Activated CD8-positive, alpha-beta T cell treated with anti-CD3 and anti-CD28 coated beads, Interleukin-2, amount 10 ng/mL, durations not matched to agents 7 days and 5 days (primary cell): Measurements from ENCODE around the gene PRMT3. TPM values are rescaled to one million over a fixed set of nuclear protein-coding genes. Genes with fewer than 3 reads are reported as not detected.
"Not testable (repeated sequence)": the region's sequence is repeated elsewhere in the genome, so short reads cannot be mapped to it uniquely, and the experiment has no call there.

Source experiments
- ATAC-seq: fragments of 150-1000 bp; cut with Tn5 transposase; one replicate; pipeline ENCODE4 v1.10.0; 2021; ENCODE audit warnings: moderate library complexity
- CTCF ChIA-PET: fragments of 350-600 bp; sonication (Branson Sonifier 250); formaldehyde crosslinking; loops from one replicate; lab custom pipeline; 2021; ENCODE audit warnings: antibody characterized with exemption; lab: Charles Lee
- POLR2A ChIA-PET: fragments of 350-600 bp; sonication (Branson Sonifier 250); formaldehyde crosslinking; loops from one replicate; lab custom pipeline; 2021; ENCODE audit warnings: antibody characterized with exemption; lab: Charles Lee
- DNase-seq: peaks from one replicate; pipeline ENCODE4 v3.0.0-alpha.2; 2020
- H3K27ac Mint-ChIP-seq: one replicate; pipeline ENCODE4 v1.8.0; 2021; ENCODE audit warnings: mild to moderate bottlenecking, mixed read lengths
- H3K27me3 Mint-ChIP-seq: one replicate; pipeline ENCODE4 v1.8.0; 2021; ENCODE audit warnings: low read depth, mixed read lengths
- H3K36me3 Mint-ChIP-seq: one replicate; pipeline ENCODE4 v1.8.0; 2021; ENCODE audit warnings: low read depth, mixed read lengths
- H3K4me1 Mint-ChIP-seq: one replicate; pipeline ENCODE4 v1.8.0; 2021; ENCODE audit warnings: low read depth, mixed read lengths
- H3K4me3 Mint-ChIP-seq: one replicate; pipeline ENCODE4 v1.8.0; 2021; ENCODE audit warnings: mild to moderate bottlenecking, mixed read lengths
- H3K9me3 Mint-ChIP-seq: one replicate; pipeline ENCODE4 v1.8.0; 2022; ENCODE audit warnings: mixed read lengths; ENCODE audit not compliant: insufficient read depth
- total RNA-seq, 2 experiments: library from RNA; stranded (reverse); gene quantifications; one replicate each; pipeline ENCODE4 v1.2.3, GENCODE V29; 2021

Gene PRMT3
- total RNA-seq, 2 experiments from 2014 or later = 17.1 to 19.9 TPM

DNA sequence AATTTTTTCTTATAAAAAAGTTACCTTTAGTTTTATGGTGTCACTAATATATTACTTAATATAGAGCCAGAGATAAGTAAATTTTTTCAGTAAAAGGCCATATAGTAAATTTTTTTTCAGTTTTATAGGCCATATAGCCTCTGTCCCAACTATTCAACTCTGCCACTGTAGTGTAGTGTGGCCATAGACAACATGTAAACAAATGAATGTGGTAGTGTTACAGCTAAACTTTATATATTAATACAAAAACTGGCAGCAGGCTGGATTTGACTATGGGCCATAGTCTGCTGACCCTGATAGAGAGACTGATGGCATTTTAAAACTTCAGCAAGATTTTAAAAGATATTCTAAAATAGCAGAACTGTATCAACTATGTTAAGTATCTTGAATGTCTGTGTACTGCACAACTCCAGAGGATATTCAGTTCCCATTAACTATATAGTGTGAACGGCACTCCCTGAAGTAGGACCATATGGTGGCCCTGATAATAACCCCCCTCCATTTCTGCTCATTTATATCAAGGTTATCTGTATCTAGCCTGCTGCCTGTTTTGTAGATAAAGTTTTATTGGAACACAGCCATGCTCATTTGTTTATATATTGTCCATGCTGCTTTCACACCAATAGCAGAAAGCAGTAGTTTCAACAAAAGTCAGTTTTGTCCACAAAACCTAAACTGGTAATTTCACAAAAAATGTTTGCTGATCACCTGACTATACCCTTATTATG lies 71.6 kb downstream of the PRMT3 start:
- no peak overlapping the region for H3K27ac Mint-ChIP-seq
- ChIA-PET POLR2A (no interaction called here), CTCF (interaction anchor here (0.6 kb wide), 1 partner anchor 1797 kb away, joined by 3 read pairs; no protein-coding TSS in a partner anchor)
- H3K4me1 Mint-ChIP-seq = no peaks in the 10 kb centered on the region
- DNase-seq (no peak), ATAC-seq (no peak)
- no peaks in the 10 kb centered on the region for H3K27me3 Mint-ChIP-seq
- peaks cover 10% of the 10 kb centered on the region for H3K36me3 Mint-ChIP-seq
- H3K9me3 Mint-ChIP-seq = no peaks in the 10 kb centered on the region
- no peak overlapping the region for H3K4me3 Mint-ChIP-seq

GRCh38 chr11:20459865-20460264 lies 72.3 kb downstream of the PRMT3 start:
- no peak for DNase-seq
- Mint-ChIP-seq H3K27me3 (no peaks in the 10 kb centered on the region), H3K27ac (no peak overlapping the region), H3K4me1 (no peaks in the 10 kb centered on the region), H3K9me3 (no peaks in the 10 kb centered on the region), H3K36me3 (peaks cover 14% of the 10 kb centered on the region), H3K4me3 (no peak overlapping the region)
- CTCF ChIA-PET = interaction anchor here (1.0 to 1.1 kb wide), 2 partner anchors 26 to 331 kb away, joined by 3 to 4 read pairs; no protein-coding TSS in a partner anchor
- ATAC-seq = no peak
- POLR2A ChIA-PET = no interaction called here

DNA sequence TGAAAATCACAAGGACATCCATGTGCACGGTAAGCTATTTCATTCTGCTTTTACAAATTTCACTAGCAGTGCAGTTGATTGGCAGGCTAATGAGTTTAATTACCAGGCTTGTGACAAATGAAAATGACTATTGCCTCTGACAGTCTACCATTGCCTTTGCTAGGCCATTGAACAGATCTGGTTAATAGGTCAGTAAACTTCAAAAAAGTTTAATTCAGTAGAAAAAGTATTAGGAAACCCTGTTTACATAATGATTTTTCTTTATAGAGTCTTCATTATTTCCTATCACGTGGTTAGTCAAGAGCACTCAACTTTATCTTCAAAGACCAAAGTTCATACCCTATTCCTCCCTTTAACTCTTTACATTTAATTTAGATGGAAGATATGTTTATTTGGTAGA lies 77.0 kb downstream of the PRMT3 start:
- ATAC-seq (no peak), DNase-seq (no peak)
- H3K27ac Mint-ChIP-seq = no peak overlapping the region
- CTCF ChIA-PET = no interaction called here
- H3K4me3 Mint-ChIP-seq = no peak overlapping the region
- no peaks in the 10 kb centered on the region for H3K27me3 Mint-ChIP-seq
- H3K4me1 Mint-ChIP-seq = peaks cover 2% of the 10 kb centered on the region
- H3K36me3 Mint-ChIP-seq = peaks cover 20% of the 10 kb centered on the region
- H3K9me3 Mint-ChIP-seq = no peaks in the 10 kb centered on the region
- POLR2A ChIA-PET = no interaction called here

DNA sequence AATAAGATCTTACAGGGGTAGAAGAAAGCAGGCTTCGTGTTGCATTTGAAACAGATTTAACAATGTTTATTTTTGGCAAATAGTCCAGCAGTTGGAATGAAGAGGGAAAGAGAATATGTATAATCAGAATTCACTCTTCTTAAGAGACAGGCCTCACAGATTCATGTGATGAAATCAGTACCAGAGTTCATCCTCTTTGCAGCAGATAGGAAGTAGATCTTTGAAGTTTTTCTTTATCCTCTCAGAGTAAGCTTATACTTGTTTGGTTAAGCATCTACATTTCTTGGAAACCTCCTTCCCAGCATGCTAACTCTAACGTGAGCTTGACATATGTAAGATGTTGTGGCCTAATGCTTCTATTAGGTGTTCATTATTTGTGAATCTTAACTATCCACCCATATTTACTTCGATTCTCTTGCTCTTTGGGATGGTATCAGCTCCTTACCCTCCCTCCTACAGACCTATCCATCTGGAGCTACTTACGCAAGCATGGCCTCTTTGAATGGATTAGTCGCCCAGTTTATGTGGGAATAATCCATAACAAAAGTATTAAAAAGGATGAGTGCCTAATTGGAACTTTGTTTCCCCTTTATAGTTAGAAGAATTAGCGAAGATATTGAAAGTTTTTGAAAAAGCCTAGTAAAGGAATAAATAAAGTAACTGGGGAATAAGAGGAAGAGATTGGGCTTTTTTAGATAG lies 80.1 kb downstream of the PRMT3 start:
- ChIA-PET CTCF (no interaction called here), POLR2A (no interaction called here)
- Mint-ChIP-seq H3K4me3 (no peak overlapping the region), H3K27me3 (no peaks in the 10 kb centered on the region), H3K9me3 (no peaks in the 10 kb centered on the region), H3K36me3 (peaks cover 38% of the 10 kb centered on the region), H3K27ac (no peak overlapping the region), H3K4me1 (peaks cover 2% of the 10 kb centered on the region)
- DNase-seq (no peak), ATAC-seq (no peak)

- ChIA-PET CTCF (no interaction called here), POLR2A (no interaction called here)
- no peaks in the 10 kb centered on the region for H3K9me3 Mint-ChIP-seq
- peaks cover 43% of the 10 kb centered on the region for H3K36me3 Mint-ChIP-seq
- ATAC-seq (no peak), DNase-seq (no peak)
- no peak overlapping the region for H3K27ac Mint-ChIP-seq
- H3K4me1 Mint-ChIP-seq = peaks cover 2% of the 10 kb centered on the region
- no peaks in the 10 kb centered on the region for H3K27me3 Mint-ChIP-seq
- H3K4me3 Mint-ChIP-seq = no peak overlapping the region
Measured at GRCh38 chr11:20470348-20470747, 82.8 kb downstream of the PRMT3 start.

DNA sequence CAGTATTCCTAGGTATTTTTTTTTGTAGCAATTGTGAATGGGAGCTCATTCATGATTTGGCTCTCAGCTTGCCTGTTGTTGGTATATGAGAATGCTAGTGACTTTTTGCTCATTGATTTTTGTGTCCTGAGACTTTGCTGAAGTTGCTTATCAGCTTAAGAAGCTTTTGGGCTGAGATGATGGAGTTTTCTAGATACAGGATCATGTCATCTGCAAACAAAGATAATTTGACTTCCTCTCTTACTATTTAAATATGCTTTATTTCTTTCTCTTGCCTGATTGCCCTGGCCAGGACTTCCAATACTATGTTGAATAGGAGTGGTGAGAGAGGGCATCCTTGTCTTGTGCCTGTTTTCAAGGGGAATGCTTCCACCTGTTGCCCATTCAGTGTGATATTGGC lies 84.4 kb downstream of the PRMT3 start:
- H3K4me3 Mint-ChIP-seq = not testable (repeated sequence)

GRCh38 chr11:20474176-20474881 lies 86.8 kb downstream of the PRMT3 start:
- Mint-ChIP-seq H3K4me1 (peaks cover 16% of the 10 kb centered on the region), H3K27ac (no peak overlapping the region), H3K27me3 (no peaks in the 10 kb centered on the region), H3K36me3 (peaks cover 50% of the 10 kb centered on the region), H3K9me3 (no peaks in the 10 kb centered on the region), H3K4me3 (no peak overlapping the region)
- CTCF ChIA-PET = no interaction called here
- ATAC-seq (no peak), DNase-seq (no peak)
- POLR2A ChIA-PET = no interaction called here

More for the DNA sequence above, 84.4 kb downstream of the PRMT3 start:
- CTCF ChIA-PET, H3K27ac Mint-ChIP-seq, H3K27me3 Mint-ChIP-seq, ATAC-seq, DNase-seq, POLR2A ChIA-PET, H3K4me1 Mint-ChIP-seq, H3K9me3 Mint-ChIP-seq: not testable (repeated sequence)
- peaks cover 44% of the 10 kb centered on the region for H3K36me3 Mint-ChIP-seq

GRCh38 chr11:20474882-20475517 lies 87.5 kb downstream of the PRMT3 start:
- no peaks in the 10 kb centered on the region for H3K9me3 Mint-ChIP-seq
- no peak overlapping the region for H3K27ac Mint-ChIP-seq
- no peak overlapping the region for H3K4me3 Mint-ChIP-seq
- peaks cover 16% of the 10 kb centered on the region for H3K4me1 Mint-ChIP-seq
- ATAC-seq (no peak), DNase-seq (no peak)
- CTCF ChIA-PET = no interaction called here
- POLR2A ChIA-PET = no interaction called here
- H3K27me3 Mint-ChIP-seq = no peaks in the 10 kb centered on the region
- H3K36me3 Mint-ChIP-seq = peaks cover 55% of the 10 kb centered on the region

DNA sequence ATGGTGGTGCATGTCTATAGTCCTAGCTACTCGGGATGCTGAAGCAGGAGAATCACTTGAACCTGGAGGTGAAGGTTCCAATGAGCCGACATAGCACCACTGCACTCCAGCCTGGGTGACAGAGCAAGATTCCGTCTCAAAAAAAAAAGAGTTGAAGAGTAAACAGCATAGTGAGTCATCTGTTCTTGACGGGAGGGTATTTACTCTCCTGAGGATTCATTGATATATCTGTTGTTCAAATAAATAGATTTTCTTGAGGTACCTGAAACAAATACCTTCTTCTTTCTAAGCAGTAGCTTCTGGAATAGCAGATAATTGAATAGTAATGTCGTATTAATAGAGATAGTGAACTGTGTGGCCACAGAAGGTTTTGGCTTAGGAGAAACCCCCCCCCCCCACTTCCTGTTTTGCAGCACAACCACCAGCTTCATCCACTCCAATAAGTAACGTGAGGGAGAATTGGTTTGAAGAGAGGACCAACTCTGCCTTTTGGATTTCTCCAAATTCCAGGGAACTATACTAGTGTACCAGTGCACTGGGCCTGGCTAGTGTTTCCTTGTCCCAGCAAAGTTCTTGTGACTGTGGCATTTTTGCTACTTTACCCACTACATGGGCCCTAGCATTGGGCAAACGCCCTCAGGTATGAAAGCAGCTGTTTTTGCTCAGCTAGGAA lies 90.0 kb downstream of the PRMT3 start:
- Mint-ChIP-seq H3K27ac (no peak overlapping the region), H3K4me3 (no peak overlapping the region), H3K36me3 (peaks cover 43% of the 10 kb centered on the region), H3K27me3 (no peaks in the 10 kb centered on the region), H3K4me1 (peaks cover 16% of the 10 kb centered on the region), H3K9me3 (no peaks in the 10 kb centered on the region)
- no peak for DNase-seq
- POLR2A ChIA-PET = interaction anchor here (0.6 kb wide), 1 partner anchor 249 kb away, joined by 3 read pairs; no protein-coding TSS in a partner anchor
- no peak for ATAC-seq
- CTCF ChIA-PET = no interaction called here

DNA sequence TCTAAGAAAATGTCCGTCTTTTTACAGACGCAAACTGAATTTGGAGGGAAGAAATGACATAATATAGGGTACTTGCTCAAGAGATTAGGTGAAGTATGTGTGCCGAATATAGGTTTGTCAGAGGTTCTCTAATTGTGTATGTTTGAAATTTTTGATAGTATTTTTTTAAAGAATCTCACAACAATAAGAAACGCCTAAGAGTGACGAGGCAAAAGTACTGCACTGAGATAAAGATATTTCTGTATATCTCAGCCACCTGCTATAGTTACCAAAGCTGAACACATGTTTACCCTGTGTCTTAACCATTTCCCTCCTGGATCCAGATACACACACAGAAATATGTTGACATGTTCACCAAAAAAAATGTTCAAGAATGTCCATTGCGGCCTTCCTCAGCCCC lies 92.0 kb downstream of the PRMT3 start:
- H3K9me3 Mint-ChIP-seq = no peaks in the 10 kb centered on the region
- H3K27me3 Mint-ChIP-seq = no peaks in the 10 kb centered on the region
- peaks cover 16% of the 10 kb centered on the region for H3K4me1 Mint-ChIP-seq
- H3K4me3 Mint-ChIP-seq = no peak overlapping the region
- H3K36me3 Mint-ChIP-seq = peaks cover 39% of the 10 kb centered on the region
- ChIA-PET CTCF (interaction anchor here (1.7 kb wide), 1 partner anchor 17 kb away, joined by 4 read pairs; no protein-coding TSS in a partner anchor), POLR2A (no interaction called here)
- DNase-seq = no peak
- no peak overlapping the region for H3K27ac Mint-ChIP-seq
- ATAC-seq = no peak

GRCh38 chr11:20483931-20484330 lies 96.4 kb downstream of the PRMT3 start:
- H3K9me3 Mint-ChIP-seq = no peaks in the 10 kb centered on the region
- ATAC-seq (no peak), DNase-seq (no peak)
- POLR2A ChIA-PET = no interaction called here
- H3K27ac Mint-ChIP-seq = no peak overlapping the region
- H3K36me3 Mint-ChIP-seq = peaks cover 31% of the 10 kb centered on the region
- CTCF ChIA-PET = no interaction called here
- no peaks in the 10 kb centered on the region for H3K27me3 Mint-ChIP-seq
- H3K4me1 Mint-ChIP-seq = no peaks in the 10 kb centered on the region
- H3K4me3 Mint-ChIP-seq = no peak overlapping the region
